Keratinocyte (primary cell): ENCODE results near the gene ZBTB20. TPM values are rescaled to one million over a fixed set of nuclear protein-coding genes. Genes with fewer than 3 reads are reported as not detected.

Experiments
- DNase-seq: peaks from one replicate; pipeline ENCODE4 v3.0.0-alpha.2; 2011; ENCODE audit warnings: low read depth, missing footprints, low spot score
- FAIRE-seq: peaks from 2 replicates; lab custom pipeline; 2011; peaks lifted over from hg19 to GRCh38; lab: Jason Lieb, UNC
- H2AFZ ChIP-seq: 2 replicates; pipeline ENCODE4 v1.6.0; 2012; ENCODE audit warnings: low read length, control low read depth, inconsistent platforms; ENCODE audit not compliant: control insufficient read depth
- H3K27ac ChIP-seq: 2 replicates; pipeline ENCODE4 v1.5.1; 2011; ENCODE audit warnings: low read length; ENCODE audit not compliant: control insufficient read depth, insufficient read depth
- H3K27me3 ChIP-seq: 3 replicates; pipeline ENCODE4 v1.6.0; 2011; ENCODE audit warnings: low read length; ENCODE audit not compliant: control insufficient read depth, insufficient read depth; ENCODE audit errors: extremely low read depth
- H3K36me3 ChIP-seq, 2 experiments: 2 replicates in 1 of 2; 3 replicates in 1 of 2; pipeline ENCODE4 v1.5.1; 2011; ENCODE audit warnings: low read length in 2 of 2, mild to moderate bottlenecking in 1 of 2; ENCODE audit not compliant: control insufficient read depth in 2 of 2, insufficient read depth in 2 of 2; ENCODE audit errors: extremely low read depth in 1 of 2
- H3K4me1 ChIP-seq: 3 replicates; pipeline ENCODE4 v1.5.1; 2011; ENCODE audit warnings: low read length; ENCODE audit not compliant: control insufficient read depth, insufficient read depth; ENCODE audit errors: extremely low read depth
- H3K4me2 ChIP-seq: 3 replicates; pipeline ENCODE4 v1.6.0; 2011; ENCODE audit warnings: low read depth, low read length; ENCODE audit not compliant: control insufficient read depth, insufficient read depth; ENCODE audit errors: extremely low read depth
- H3K4me3 ChIP-seq, 3 experiments: fragments of 200-600 bp in 1 of 3; sonication (generic) in 1 of 3; 2 replicates in 2 of 3; 3 replicates in 1 of 3; pipeline ENCODE4 v1.5.1; 2011 to 2016; ENCODE audit warnings: low read length in 3 of 3, mild to moderate bottlenecking in 3 of 3, control low read depth in 2 of 3, inconsistent platforms in 1 of 3, low read depth in 1 of 3, mixed read lengths in 1 of 3, mixed run types in 1 of 3, moderate library complexity in 1 of 3; ENCODE audit not compliant: control insufficient read depth in 2 of 3, insufficient read depth in 2 of 3; ENCODE audit errors: extremely low read depth in 1 of 3
- H3K79me2 ChIP-seq: 2 replicates; pipeline ENCODE4 v1.6.0; 2012; ENCODE audit warnings: low read length; ENCODE audit not compliant: control insufficient read depth, insufficient read depth
- H3K9ac ChIP-seq: 3 replicates; pipeline ENCODE4 v1.6.0; 2011; ENCODE audit warnings: low read length; ENCODE audit not compliant: control insufficient read depth, insufficient read depth; ENCODE audit errors: extremely low read depth
- H3K9me1 ChIP-seq: 3 replicates; pipeline ENCODE4 v1.6.0; 2011; ENCODE audit warnings: low read length; ENCODE audit not compliant: control insufficient read depth, insufficient read depth; ENCODE audit errors: extremely low read depth
- H3K9me3 ChIP-seq: 2 replicates; pipeline ENCODE4 v1.5.1; 2012; ENCODE audit warnings: low read depth, low read length; ENCODE audit not compliant: control insufficient read depth
- H4K20me1 ChIP-seq: 3 replicates; pipeline ENCODE4 v1.6.0; 2011; ENCODE audit warnings: low read length; ENCODE audit not compliant: control insufficient read depth, insufficient read depth; ENCODE audit errors: extremely low read depth
- EZH2 ChIP-seq: IDR thresholded peaks from one replicate; pipeline ENCODE4 v1.6.1; 2012; ENCODE audit warnings: inconsistent platforms, mild to moderate bottlenecking, low read length, moderate library complexity
- dilution Hi-C: fragments of 300-500 bp; cut with MboI; formaldehyde crosslinking; loops from one replicate; pipeline ENCODE4 v1.7.0; 2020; ENCODE audit warnings: low sequenced_read_pairs; ENCODE audit not compliant: extremely low pct_ligation_motif_present
- polyA plus RNA-seq, 5 experiments: library from polyadenylated mRNA; depleted of rRNA in 3 of 5; stranded (reverse) in 3 of 5; stranded (forward) in 1 of 5; unstranded in 1 of 5; fragments of >200 nt; gene quantifications; 1 replicate in 1 of 5; 2 replicates in 3 of 5; 3 replicates in 1 of 5; pipeline versions ENCODE4 v1.2.1 to v1.2.3, GENCODE V29; 2011 to 2012; ENCODE audit warnings: missing spikeins in 2 of 5, low read depth in 1 of 5, low replicate concordance in 1 of 5
- TF ChIP-seq, protein P1 (sequence below), 3 experiments: IDR thresholded peaks in 1 of 3; conservative IDR thresholded peaks in 1 of 3; optimal IDR thresholded peaks in 1 of 3; 2 replicates in 2 of 3; 3 replicates in 1 of 3; pipeline versions ENCODE3 to v1.5.1; 2011; ENCODE audit warnings: low read length in 3 of 3, mild to moderate bottlenecking in 3 of 3, moderate library complexity in 2 of 3, control low read depth in 1 of 3, inconsistent platforms in 1 of 3; ENCODE audit not compliant: insufficient read depth in 2 of 3; ENCODE audit errors: extremely low read depth in 1 of 3

The ZBTB20 gene
- polyA plus RNA-seq, 1 donor (not counting 4 experiments of a cell fraction or from before 2014, with no cell fraction given): 0.52 TPM

DNA sequence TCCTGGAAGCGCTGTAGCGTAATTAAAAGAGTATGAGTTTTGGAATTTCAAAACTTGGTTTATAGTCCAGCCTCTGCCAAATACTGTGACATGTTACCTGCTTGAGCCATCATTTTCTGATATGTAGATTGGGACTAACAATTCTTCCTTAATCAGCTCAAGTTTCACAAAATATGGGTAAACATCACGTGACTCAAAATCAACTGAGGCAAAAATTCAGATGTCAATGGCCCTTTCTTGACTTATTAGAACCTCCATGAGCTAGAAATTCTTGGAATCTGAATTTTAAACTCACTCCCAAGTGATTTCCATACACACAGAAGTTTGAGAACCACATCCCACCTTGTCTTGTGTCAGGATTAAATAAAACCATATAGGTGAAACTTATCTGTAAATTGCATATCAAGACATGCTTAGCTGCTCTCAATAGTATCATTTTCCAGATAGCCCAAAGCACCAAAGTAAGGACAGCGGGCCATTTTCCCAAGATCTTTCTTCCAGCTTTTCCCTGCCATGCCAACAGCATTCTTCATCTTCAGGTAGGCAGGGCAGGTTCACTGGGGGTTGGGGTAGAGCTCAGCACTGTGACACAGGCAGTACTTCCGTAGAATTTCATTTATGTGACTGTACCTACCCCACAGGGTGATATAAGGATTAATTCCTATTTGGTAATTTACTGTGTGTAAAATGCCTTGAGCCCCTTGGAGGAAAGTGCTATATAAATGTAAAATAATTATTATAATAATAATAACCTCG is 474.2 kb downstream of the ZBTB20 start:
- H2AFZ ChIP-seq: no peak overlapping the region
- dilution Hi-C loops: no loop called here
- no peak for DNase-seq
- TF ChIP-seq, protein P1, sequence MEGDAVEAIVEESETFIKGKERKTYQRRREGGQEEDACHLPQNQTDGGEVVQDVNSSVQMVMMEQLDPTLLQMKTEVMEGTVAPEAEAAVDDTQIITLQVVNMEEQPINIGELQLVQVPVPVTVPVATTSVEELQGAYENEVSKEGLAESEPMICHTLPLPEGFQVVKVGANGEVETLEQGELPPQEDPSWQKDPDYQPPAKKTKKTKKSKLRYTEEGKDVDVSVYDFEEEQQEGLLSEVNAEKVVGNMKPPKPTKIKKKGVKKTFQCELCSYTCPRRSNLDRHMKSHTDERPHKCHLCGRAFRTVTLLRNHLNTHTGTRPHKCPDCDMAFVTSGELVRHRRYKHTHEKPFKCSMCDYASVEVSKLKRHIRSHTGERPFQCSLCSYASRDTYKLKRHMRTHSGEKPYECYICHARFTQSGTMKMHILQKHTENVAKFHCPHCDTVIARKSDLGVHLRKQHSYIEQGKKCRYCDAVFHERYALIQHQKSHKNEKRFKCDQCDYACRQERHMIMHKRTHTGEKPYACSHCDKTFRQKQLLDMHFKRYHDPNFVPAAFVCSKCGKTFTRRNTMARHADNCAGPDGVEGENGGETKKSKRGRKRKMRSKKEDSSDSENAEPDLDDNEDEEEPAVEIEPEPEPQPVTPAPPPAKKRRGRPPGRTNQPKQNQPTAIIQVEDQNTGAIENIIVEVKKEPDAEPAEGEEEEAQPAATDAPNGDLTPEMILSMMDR (optimal IDR thresholded peaks at IDR 0.05 in 1 of 3, IDR thresholded peaks at IDR 0.05 in 1 of 3, conservative IDR thresholded peaks at IDR 0.05 in 1 of 3; ENCODE audit: extremely low read depth in 1 of 3, insufficient read depth in 2 of 3, low read length in 3 of 3): no peak
- TF ChIP-seq EZH2: no peak
- H3K9me1 ChIP-seq: no peaks in the 10 kb centered on the region
- FAIRE-seq: no peak
- no peak overlapping the region for H3K27ac ChIP-seq
- no peaks in the 10 kb centered on the region for H4K20me1 ChIP-seq
- H3K4me2 ChIP-seq: no peak overlapping the region
- no peak overlapping the region for H3K4me3 ChIP-seq
- H3K9me3 ChIP-seq: no peaks in the 10 kb centered on the region
- H3K79me2 ChIP-seq: no peaks in the 10 kb centered on the region
- no peaks in the 10 kb centered on the region for H3K4me1 ChIP-seq
- no peak overlapping the region for H3K9ac ChIP-seq
- H3K36me3 ChIP-seq: no peaks in the 10 kb centered on the region
- H3K27me3 ChIP-seq: no peaks in the 10 kb centered on the region

- no peaks in the 10 kb centered on the region for H3K79me2 ChIP-seq
- no peak for DNase-seq
- no peak overlapping the region for H3K27ac ChIP-seq
- no peaks in the 10 kb centered on the region for H3K36me3 ChIP-seq
- H3K9me3 ChIP-seq: no peaks in the 10 kb centered on the region
- H3K4me3 ChIP-seq: no peak overlapping the region
- no peak for TF ChIP-seq EZH2
- TF ChIP-seq, protein P1 (optimal IDR thresholded peaks at IDR 0.05 in 1 of 3, IDR thresholded peaks at IDR 0.05 in 1 of 3, conservative IDR thresholded peaks at IDR 0.05 in 1 of 3; ENCODE audit: extremely low read depth in 1 of 3, insufficient read depth in 2 of 3, low read length in 3 of 3): no peak
- no peak overlapping the region for H3K4me2 ChIP-seq
- FAIRE-seq: no peak
- no peaks in the 10 kb centered on the region for H3K9me1 ChIP-seq
- dilution Hi-C loops: no loop called here
- H3K9ac ChIP-seq: no peak overlapping the region
- H3K27me3 ChIP-seq: no peaks in the 10 kb centered on the region
- H3K4me1 ChIP-seq: no peaks in the 10 kb centered on the region
- no peak overlapping the region for H2AFZ ChIP-seq
- H4K20me1 ChIP-seq: no peaks in the 10 kb centered on the region
These were observed 475.2 kb downstream of the ZBTB20 start for GRCh38 chr3:114671741-114672510.
